ENCODE measurements around the gene SERPINA5.

SERPINA5 gene

GRCh38 chr14:94619297-94619696, 38.1 kb downstream of the SERPINA5 start:
- no peak for TF ChIP-seq MAX (IDR thresholded peaks at IDR 0.05)
- no peak for TF ChIP-seq TCF12 (IDR thresholded peaks at IDR 0.05; ENCODE audit: low read depth)
- no peak for TF ChIP-seq RAD21 (IDR thresholded peaks at IDR 0.05; ENCODE audit: low read depth)
- TF ChIP-seq REST (IDR thresholded peaks at IDR 0.05; ENCODE audit: low read depth), result no peak
- no peak for TF ChIP-seq CREB1 (IDR thresholded peaks at IDR 0.05; ENCODE audit: low read depth)
- TF ChIP-seq CEBPB (IDR thresholded peaks at IDR 0.05), result no peak
- no peak for TF ChIP-seq TAF1 (IDR thresholded peaks at IDR 0.05; ENCODE audit: low read depth)
- no peak for TF ChIP-seq EGR1 (IDR thresholded peaks at IDR 0.05)
- no peak for TF ChIP-seq NFIC (IDR thresholded peaks at IDR 0.05)
- TF ChIP-seq ZBTB7A (IDR thresholded peaks at IDR 0.05; ENCODE audit: low read depth), result no peak
- no peak for TF ChIP-seq TEAD4 (IDR thresholded peaks at IDR 0.05)
- no peak for TF ChIP-seq EP300 (IDR thresholded peaks at IDR 0.05; ENCODE audit: borderline replicate concordance)
- TF ChIP-seq USF1 (IDR thresholded peaks at IDR 0.05), result no peak
- TF ChIP-seq YY1 (IDR thresholded peaks at IDR 0.05; ENCODE audit: low read depth), result no peak

- TF ChIP-seq TAF1 (IDR thresholded peaks at IDR 0.05; ENCODE audit: low read depth) (no peak), TCF12 (IDR thresholded peaks at IDR 0.05; ENCODE audit: low read depth) (no peak), CEBPB (IDR thresholded peaks at IDR 0.05) (no peak), TEAD4 (IDR thresholded peaks at IDR 0.05) (no peak), RAD21 (IDR thresholded peaks at IDR 0.05; ENCODE audit: low read depth) (no peak), CREB1 (IDR thresholded peaks at IDR 0.05; ENCODE audit: low read depth) (no peak), REST (IDR thresholded peaks at IDR 0.05; ENCODE audit: low read depth) (no peak), ZBTB7A (IDR thresholded peaks at IDR 0.05; ENCODE audit: low read depth) (no peak), NFIC (IDR thresholded peaks at IDR 0.05) (no peak), EGR1 (IDR thresholded peaks at IDR 0.05) (no peak), MAX (IDR thresholded peaks at IDR 0.05) (no peak)
Measured at GRCh38 chr14:94620597-94620996, 39.4 kb downstream of the SERPINA5 start.

GRCh38 chr14:94621358-94622134, 40.3 kb downstream of the SERPINA5 start:
- TF ChIP-seq YY1 (IDR thresholded peaks at IDR 0.05; ENCODE audit: low read depth), result no peak
- no peak for TF ChIP-seq ZBTB7A (IDR thresholded peaks at IDR 0.05; ENCODE audit: low read depth)
- TF ChIP-seq RAD21 (IDR thresholded peaks at IDR 0.05; ENCODE audit: low read depth), result no peak
- TF ChIP-seq NFIC (IDR thresholded peaks at IDR 0.05), result no peak
- TF ChIP-seq TCF12 (IDR thresholded peaks at IDR 0.05; ENCODE audit: low read depth), result no peak
- TF ChIP-seq TAF1 (IDR thresholded peaks at IDR 0.05; ENCODE audit: low read depth), result no peak
- no peak for TF ChIP-seq MAX (IDR thresholded peaks at IDR 0.05)
- no peak for TF ChIP-seq CREB1 (IDR thresholded peaks at IDR 0.05; ENCODE audit: low read depth)
- TF ChIP-seq EGR1 (IDR thresholded peaks at IDR 0.05), result no peak
- TF ChIP-seq TEAD4 (IDR thresholded peaks at IDR 0.05), result no peak

GRCh38 chr14:94622653-94623421, 41.6 kb downstream of the SERPINA5 start:
- TF ChIP-seq EGR1 (IDR thresholded peaks at IDR 0.05) (no peak), RAD21 (IDR thresholded peaks at IDR 0.05; ENCODE audit: low read depth) (no peak), TAF1 (IDR thresholded peaks at IDR 0.05; ENCODE audit: low read depth) (no peak), MAX (IDR thresholded peaks at IDR 0.05) (no peak), FOXM1 (IDR thresholded peaks at IDR 0.05; ENCODE audit: borderline replicate concordance, low read depth) (no peak), NFIC (IDR thresholded peaks at IDR 0.05) (no peak), CEBPB (IDR thresholded peaks at IDR 0.05) (no peak), USF1 (IDR thresholded peaks at IDR 0.05) (no peak), EP300 (IDR thresholded peaks at IDR 0.05; ENCODE audit: borderline replicate concordance) (no peak), ZBTB7A (IDR thresholded peaks at IDR 0.05; ENCODE audit: low read depth) (no peak)

GRCh38 chr14:94623422-94623809, 42.2 kb downstream of the SERPINA5 start:
- TF ChIP-seq REST (IDR thresholded peaks at IDR 0.05; ENCODE audit: low read depth) (no peak), CEBPB (IDR thresholded peaks at IDR 0.05) (no peak), TCF12 (IDR thresholded peaks at IDR 0.05; ENCODE audit: low read depth) (no peak), EGR1 (IDR thresholded peaks at IDR 0.05) (no peak), RAD21 (IDR thresholded peaks at IDR 0.05; ENCODE audit: low read depth) (no peak)

All from Ishikawa (cell line).